ENCODE data around the gene RNF26.

Gene RNF26

DNA sequence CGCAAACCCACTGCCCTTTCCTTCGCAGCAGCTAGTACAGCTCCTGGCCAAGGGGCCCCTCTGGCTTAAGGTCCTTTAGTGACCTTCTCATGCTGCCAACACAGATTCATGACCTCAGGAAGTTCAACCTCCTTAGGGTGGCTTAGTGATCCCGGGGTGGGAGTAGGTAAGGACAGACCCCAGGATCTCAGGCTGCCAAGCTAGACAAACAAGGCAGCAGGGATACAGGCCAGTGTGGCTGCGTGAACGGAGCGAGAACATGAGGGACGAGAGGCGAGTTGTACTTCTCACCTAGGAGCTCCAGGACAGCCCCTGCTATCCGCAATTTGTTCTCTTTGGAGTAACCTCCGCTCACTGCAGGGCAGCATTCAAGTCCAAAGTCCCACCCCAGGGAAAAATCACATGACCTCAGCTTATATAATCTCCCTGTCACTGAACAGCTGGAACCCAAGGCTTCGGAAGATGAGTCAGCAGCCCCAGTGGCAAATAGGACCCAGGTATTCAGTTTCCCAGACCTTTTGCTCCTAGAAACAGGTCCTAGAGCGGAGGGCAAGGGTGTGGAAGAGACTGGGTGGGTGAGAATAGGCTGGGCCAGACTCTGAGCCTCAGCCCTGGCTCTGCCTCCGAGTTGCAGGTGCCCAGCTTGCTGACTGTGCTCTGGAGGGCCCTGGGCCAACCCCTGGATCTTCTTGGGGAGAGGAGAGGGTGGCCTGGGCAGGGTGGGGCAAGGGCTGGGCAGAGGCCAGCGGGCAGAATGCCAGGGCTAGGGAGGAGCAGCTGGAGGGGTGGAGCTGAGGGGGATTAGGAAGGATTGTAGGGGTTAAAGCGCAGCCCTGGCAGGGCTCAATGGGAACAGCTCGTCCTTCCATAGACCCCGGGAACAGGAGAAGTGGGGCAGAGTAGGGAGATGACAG, 34.1 kb downstream of the RNF26 start:
- no peak overlapping the region for H3K27ac ChIP-seq
- DNase-seq (ENCODE audit: low read depth, low spot score) = no peak

DNA sequence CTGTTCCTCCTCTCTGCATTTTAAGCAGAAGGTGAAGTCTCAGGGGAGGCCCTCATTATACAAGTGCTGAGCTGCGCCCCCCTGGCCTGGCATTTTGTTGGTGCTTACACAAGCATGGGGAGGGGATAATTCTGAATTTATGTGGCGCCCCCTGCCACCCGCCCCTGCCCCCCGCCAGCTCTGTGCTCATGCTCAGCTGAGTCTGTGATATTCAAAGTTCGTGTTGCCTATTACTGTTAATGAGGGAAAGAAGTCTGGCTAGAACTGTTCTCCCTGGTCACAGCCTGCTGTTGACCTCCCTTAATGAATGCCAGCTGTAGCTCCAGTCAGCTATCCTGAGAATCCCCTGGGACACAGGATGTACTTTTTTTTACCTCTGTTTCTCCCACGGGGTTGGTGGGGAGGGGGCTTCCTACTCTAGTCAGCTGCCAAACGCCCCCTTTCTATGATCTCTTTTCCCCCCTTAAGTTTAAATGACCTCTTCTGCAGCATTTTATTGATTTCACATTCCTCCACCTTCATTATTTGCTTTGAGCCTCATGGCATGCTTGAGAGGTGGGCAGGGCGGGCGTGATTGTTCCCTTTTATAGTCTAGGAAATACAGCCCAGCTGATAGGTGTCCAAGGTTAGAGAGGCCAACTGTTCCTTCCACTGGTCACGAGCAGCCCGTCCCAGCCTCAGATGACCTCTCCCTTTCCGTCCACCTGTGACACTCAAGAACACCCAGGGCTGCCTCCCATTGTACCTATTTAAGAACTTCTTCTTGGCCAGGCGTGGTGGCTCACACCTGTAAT, 35.0 kb downstream of the RNF26 start:
- H3K27ac ChIP-seq = no peak overlapping the region
- no peak for DNase-seq (ENCODE audit: low read depth, low spot score)

DNA sequence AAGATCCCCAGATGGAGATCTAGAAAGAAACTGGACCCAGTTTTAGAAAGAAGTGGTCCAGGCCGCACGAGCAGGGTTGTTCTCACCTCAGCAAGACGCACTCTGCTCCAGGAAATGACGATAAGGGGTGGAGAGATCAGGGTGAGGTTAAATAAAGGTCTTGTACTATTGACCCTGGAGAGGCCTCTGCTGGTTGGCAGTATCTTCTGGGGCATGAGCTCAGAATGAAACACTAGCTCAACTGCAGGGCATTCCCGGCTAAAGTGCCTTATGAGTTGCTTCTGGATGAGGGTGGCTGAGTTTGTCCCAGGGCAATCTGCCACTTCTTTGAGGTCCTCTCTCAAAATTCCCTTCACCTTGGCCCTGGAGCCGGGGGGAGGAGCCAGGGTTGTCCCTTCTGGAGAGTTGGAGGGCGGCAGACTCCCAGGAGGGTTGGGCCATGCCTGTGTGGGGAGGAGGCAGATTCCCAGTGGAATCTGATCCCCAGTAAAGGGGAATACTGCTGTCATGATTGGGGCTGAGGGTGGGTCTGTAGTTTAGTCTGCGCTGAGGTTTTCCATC, 36.2 kb downstream of the RNF26 start:
- no peak for DNase-seq (ENCODE audit: low read depth, low spot score)
- H3K27ac ChIP-seq = no peak overlapping the region

DNA sequence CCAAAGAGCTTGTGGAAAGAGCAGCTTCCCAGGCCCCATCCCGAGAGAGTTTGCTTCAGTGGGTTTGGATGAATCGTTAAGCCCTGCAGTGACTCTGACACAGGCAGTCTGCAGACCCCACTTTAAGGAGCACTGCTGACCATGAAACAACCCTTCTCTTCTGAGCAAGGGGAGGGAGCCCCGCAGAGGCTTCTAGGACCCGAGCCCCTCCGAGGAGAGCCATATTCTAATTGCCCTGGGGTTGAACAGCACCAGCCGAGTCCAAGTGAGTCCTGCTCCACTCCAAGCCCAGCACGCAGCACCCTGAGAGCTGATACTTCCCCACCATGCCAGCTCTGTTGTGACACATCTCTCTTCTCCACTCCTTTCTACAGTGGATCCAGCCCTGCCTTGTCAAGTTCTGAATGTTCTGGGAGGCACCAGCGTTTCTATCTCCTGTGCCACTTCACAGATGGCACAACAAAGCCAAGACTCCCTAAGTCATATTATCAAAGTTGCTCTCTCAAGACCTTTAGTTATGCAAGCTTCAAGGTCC, 36.8 kb downstream of the RNF26 start:
- no peak for DNase-seq (ENCODE audit: low read depth, low spot score)

DNA sequence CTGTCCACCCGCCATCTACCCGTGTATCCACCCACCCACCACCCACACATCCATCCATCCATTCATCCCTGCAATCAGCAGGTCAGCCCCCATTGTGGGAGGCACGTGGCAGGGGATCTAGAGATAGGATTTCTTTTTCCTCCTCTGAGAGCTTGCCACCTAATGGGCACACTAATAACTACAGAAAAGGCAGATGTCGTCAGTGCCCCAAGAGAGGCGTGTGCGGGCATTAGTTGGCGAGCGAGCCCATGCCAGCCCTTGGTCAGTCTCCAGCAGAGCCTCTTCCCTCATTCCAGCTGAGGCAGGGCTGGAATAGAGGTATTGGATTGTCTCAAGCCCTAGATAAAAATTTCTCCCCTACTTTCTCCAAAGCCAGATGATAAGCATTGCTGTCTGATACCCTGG, 37.5 kb downstream of the RNF26 start:
- H3K27ac ChIP-seq = no peak overlapping the region
- no peak for DNase-seq (ENCODE audit: low read depth, low spot score)

More for the DNA sequence above, 36.8 kb downstream of the RNF26 start:
- no peak overlapping the region for H3K27ac ChIP-seq

DNA sequence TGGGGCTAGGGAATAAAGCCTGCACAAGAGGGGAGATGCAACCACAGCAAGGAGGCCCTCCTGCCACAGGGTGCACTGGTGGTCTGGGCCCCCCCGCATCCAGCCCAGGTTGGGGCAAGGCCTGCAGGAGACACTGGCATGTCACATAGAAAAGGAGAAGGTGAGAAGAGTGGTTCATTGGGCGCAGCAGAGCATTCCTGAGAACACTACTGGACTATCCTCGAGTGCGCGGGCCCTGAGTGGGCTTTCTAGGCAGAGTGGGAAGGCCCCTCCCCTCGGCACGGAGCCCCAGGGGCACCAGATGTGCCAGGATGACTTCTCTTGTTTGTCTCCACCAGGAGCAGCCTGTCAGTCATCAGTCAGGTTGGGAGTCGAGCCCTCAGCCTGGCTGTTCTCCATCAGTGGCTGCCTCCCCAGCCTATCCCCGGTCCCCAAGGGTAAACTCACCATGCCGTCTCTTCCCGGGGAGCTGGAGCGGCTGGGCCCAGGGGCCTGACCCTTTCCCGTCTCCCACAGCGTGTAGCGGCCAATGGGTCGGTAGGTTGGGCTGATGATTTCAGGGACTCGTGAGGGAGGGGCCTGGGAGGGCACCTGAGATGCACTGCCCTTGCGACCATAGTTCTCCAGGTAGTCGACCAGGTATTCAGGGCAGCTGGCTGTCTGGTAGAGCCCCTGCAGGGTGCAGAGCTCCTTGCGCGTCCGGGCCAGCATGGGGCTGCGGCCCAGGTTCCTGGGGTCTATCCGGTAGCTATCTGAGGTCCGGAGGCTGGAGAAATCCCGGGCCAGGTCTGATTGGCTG, 38.1 kb downstream of the RNF26 start:
- H3K27ac ChIP-seq = no peak overlapping the region
- no peak for DNase-seq (ENCODE audit: low read depth, low spot score)

DNA sequence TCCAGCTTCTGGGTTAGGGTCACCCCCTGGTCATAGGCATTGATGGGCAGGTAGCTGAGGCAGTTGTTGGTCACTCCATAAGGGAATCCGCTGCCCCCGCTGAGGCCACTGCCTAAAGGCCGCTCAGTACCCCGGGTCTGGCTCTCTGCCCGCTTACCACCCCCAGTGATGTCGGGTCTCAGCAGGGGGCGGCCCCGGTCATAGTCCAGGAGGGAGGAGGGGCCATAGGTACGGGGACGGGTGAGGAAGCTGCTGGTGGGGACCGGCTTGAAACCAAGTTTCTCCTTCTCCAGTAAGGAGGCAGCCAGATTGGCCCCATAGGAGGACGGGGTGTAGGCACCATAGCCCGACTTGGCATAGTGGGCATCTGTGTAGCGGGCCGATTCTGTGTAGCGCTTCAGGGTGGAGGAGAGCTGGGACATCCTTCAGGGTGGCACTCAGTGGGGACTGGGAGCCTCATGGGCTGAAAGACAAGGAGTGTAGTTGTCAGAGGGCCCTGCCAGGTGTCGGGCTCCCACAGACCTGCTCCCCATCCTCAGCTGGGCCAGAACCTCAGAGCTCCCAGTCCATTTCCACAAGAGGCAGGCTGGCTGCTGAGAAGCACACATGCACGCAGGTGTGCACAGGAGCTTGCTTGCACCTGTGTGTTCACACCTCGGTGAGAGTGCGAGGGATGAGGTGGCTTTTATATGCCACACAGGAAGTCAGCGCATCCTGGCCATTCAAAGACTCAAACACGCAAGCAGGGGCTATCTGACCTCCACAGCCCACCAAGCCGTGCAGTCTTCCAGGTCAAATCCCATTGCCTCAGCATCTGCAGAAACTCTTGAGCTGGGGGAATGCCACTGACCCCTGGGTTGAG, 39.0 kb downstream of the RNF26 start:
- no peak overlapping the region for H3K27ac ChIP-seq
- DNase-seq (ENCODE audit: low read depth, low spot score) = no peak

DNA sequence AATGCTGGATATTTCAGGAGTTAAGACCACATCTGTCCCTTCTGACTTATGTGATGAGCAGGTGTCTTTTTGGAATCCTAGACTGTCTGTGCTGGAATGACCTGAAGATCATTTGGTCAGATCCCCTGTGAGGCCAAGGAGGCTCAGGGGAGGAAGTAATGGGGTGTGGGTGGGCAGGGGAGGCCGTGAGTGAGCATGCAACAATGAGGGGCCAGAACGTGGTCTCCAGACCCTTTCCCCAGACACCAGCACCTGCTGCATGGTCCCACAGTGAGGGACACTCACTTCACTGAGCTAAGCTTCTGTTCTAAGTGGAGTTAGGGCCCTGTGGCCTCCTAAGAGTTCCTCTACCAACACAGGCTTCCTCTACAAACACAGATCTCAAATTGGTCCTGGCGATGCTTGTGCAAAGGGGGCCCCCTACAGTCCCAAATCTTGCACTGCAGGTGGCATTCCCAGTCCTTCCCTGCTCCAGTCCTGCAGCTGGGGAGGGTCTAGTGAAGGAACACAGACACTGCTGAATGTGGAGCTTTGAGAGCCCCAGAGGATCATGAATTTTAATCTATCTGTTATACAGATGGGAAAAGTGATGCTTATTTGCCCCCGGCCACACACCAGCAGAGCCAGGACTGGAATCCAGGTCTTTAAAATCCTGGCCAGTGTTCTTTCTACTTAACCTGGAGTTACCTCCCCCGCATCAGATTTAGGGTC, 39.7 kb downstream of the RNF26 start:
- DNase-seq (ENCODE audit: low read depth, low spot score) = no peak
- no peak overlapping the region for H3K27ac ChIP-seq

DNA sequence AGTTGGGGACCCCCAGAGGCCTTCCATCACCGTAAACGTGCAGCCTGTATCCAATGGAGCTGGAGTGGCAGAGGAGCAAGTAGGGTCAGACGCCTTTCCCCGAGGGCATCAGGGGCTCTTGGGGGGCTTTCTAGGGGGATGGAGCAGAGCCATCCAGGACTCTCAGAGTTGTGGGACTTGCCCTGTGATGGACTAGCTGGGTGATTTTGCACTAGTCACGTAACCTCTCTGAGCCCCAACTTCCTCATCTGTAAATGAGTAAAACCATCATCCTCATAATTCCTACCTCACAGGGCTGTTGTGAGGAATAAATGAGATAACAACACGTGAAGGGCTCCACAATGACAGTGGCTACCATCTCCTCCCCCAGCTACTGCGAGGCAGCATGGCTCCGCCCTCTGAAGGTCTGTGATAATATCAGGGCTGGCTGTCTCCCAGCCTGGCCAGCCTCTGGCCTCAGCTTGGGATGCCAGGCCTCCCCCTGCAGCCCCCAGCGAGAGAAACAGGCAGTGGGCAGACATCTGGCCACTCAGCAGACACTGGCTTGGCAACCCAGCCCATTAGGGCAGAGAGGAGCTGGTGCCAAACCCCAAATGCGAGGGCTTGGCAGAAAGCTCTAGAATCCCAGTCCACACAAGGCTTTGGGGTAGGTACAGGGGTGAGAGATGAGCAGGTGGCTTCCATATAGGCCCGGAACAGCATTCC, 40.5 kb downstream of the RNF26 start:
- DNase-seq (ENCODE audit: low read depth, low spot score) = no peak
- peak overlapping the region; percentile 82 for H3K27ac ChIP-seq

DNA sequence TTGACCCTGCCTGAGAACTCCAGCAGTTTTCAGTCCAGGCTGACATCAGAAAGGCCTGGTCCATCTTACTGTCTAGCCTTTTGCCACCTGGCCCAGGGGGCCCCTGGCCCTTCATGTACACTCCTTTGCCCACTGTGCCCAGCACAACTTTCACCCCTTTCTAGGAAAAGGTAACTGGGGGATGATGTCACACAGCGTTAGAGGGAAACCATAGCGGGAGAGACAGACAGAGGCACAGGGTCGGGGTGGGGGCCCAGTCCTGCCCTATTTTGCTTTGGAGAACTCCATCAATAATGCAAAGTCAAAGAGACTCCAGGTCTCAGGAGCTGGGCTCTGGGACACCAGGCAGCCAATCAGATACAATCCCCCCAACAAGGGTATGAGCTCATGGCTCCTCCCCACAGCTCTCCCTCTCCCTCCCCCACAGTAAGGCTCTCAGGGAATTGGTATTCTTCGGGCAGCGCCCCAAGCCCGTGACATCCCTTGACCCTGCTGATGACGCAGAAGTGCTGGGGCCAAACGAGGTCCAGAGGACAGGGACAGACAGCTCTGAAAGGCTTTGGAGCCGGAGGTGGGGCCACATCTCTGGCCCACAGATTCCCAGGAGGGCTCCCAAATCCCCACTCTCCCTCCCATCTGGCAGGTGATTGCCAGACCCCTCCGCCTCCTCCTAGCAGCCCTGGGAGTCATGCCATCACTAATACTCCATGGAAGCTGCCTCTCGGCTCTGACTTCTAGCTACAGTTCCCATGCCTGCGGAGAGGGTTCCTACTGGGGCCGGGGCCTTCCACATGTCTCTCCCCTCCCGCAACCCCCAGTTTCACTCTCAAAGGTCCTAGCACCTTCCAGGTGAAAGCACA, 41.2 kb downstream of the RNF26 start:
- H3K27ac ChIP-seq = peak overlapping the region; percentile 82
- no peak for DNase-seq (ENCODE audit: low read depth, low spot score)

DNA sequence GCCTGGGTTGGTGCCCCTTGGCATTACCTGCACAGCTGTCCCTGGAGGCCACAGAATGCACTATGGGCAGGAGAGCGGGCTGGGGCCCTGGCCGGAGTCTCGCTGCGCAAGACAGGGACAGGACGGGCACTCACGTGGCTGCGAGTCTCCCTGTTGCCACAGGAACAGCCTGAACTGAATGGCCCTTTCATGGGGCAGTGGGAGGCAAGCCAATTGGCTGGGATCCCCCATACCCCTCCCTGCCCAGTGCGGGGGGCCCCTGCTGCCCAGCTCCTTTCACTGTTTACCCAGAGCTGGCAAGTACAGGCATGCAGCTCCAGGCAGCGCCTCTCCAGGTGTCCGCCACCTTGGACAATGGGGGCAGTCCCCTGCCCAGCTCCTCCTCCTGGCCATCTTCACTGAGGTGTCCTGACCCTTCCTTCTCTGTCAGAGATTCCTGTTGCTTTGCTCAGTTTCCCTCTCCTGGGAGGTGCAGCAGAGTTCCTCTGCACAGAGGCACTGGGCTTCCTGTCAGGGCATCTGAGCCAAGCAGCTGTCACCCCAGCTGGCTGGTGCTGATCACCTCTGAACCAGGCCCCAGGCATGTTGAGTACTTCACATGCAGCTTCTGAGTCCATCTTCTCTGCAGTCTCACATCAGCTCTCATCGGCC, 42.0 kb downstream of the RNF26 start:
- DNase-seq (ENCODE audit: low read depth, low spot score) = no peak
- H3K27ac ChIP-seq = peak overlapping the region; percentile 82

DNA sequence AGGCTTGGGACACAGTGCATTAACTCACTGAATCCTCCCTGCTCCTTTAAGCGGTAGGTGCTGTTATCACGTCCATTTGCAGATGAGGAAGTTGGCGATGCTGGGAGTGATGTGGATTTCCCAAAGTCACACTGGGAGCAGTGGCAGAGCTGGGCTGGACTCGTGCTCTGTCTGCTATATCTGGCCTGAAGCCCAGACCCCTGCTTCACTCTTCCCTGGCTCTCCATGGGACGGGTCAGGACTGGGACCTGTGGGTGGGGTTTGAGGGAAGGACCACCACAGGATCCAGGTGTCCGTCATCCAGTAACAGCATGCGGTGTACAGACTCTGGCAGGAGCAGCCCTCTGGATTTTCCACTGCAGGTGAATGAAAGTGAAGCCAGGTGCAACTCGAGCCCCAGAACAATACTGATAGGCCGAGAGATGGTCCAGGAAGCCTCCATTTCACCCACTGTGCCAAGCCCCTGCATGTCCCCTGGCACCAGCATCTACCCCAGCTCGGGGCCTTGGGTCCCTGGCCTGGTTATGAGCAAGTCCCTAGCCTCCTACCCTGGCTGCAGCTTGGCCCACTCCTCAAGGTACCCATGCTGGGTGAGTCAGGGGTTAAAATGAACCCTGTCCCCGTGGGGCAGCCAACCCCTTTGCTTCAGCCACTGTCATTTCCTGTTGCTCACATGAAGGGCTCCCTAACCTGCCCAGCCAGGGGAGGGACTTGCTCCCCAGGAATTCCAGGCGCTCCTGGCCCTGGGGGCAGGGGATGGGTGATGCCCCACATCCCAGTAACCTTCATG, 43.0 kb downstream of the RNF26 start:
- DNase-seq (ENCODE audit: low read depth, low spot score) = no peak
- H3K27ac ChIP-seq = peak overlapping the region; percentile 82

DNA sequence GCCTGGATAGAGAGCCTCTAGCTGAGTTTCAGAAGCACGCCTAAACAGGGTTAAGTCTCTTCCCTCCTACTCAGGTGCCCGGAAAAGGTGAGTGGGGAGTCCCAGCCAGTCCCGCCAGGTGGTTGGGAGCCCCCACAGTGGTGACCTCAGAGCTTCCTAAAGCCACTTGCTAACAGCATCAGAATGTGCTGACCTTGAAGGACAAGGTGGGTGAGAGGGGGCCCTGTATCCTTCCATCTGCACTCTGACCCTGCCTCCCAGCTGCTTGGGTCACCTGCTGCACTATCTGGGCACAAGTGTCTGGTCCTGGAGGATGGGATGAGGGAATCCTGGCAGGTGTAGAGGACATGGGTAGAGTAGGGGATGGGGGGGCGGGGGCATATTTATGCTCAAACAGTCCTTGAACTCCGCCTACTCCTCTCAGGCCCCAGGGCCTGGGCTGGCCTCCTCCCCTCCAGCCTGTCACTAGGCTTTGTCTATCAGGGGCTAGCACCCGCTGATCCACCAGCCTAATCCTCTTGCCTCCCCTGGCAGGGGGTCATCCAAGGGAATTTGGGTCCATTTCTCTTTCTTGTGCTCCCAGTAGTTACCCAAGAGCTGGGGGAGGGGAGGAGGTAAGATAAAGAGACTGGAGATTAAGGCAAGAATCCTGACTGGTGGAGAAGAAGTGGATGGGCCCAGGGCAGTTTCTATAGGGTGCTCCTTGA, 43.8 kb downstream of the RNF26 start:
- H3K27ac ChIP-seq = peak overlapping the region; percentile 82
- DNase-seq (ENCODE audit: low read depth, low spot score) = no peak

DNA sequence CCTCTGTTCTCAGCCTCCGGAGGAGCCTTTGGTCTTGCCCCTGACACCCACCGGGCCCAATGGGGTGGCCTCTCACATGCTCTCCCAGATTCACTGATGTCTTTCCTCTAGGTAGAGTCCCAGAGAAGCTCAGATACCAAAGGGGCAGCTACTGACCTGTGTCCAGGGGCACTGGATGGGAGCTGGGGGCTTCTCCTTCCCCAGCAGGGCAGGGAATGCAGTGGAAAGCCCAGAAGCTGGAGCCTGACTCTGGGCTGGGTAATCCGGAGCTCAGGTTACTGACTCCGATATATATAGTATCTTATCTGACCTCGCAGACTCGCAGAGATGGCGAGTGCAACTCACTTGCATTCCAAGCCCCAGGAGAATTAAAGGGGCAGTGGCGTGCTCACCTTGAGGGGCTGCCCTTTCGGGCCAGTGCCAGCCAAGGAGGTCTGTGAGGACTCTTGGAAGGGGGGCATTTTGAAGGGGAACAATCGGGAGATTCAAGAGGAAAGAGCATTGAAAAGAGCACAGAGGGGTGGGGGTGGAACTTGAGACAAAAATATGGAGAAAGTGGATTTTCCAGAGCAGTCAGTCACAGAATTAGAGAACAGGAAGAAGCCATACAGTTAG, 44.6 kb downstream of the RNF26 start:
- DNase-seq (ENCODE audit: low read depth, low spot score) = no peak
- H3K27ac ChIP-seq = no peak overlapping the region

Measured in epithelial cell of prostate (primary cell).